Trophoblast cell (in vitro differentiated cells and primary cell): Measurements from ENCODE around the gene GPRC5A.

ENCODE experiments used
- DNase-seq, 2 donors: peaks; one replicate each; pipeline ENCODE4 v3.0.0-alpha.2; 2016
- H2AFZ ChIP-seq: 2 replicates; pipeline ENCODE4 v1.6.1; 2013; ENCODE audit warnings: low read length, moderate library complexity, mild to moderate bottlenecking; ENCODE audit not compliant: insufficient read depth, poor library complexity
- H2AK5ac ChIP-seq: 2 replicates; pipeline ENCODE4 v1.6.1; 2013; ENCODE audit warnings: mild to moderate bottlenecking, low read length
- H2BK120ac ChIP-seq: 2 replicates; pipeline ENCODE4 v1.6.1; 2013; ENCODE audit warnings: low read length, mild to moderate bottlenecking, moderate library complexity; ENCODE audit not compliant: insufficient read depth, poor library complexity
- H2BK12ac ChIP-seq: 2 replicates; pipeline ENCODE4 v1.6.1; 2013; ENCODE audit warnings: mild to moderate bottlenecking, low read length, moderate library complexity
- H2BK5ac ChIP-seq: 2 replicates; pipeline ENCODE4 v1.6.1; 2013; ENCODE audit warnings: low read length, low read depth, moderate library complexity, mild to moderate bottlenecking; ENCODE audit not compliant: poor library complexity
- H3K14ac ChIP-seq: 2 replicates; pipeline ENCODE4 v1.6.1; 2013; ENCODE audit warnings: mild to moderate bottlenecking, low read length
- H3K18ac ChIP-seq: 2 replicates; pipeline ENCODE4 v1.6.1; 2013; ENCODE audit warnings: mild to moderate bottlenecking, low read length
- H3K23ac ChIP-seq: 2 replicates; pipeline ENCODE4 v1.6.1; 2013; ENCODE audit warnings: low read length
- H3K27ac ChIP-seq: 2 replicates; pipeline ENCODE4 v1.5.1; 2013; ENCODE audit warnings: low read depth, mild to moderate bottlenecking, inconsistent platforms, low read length, moderate library complexity
- H3K27me3 ChIP-seq: 2 replicates; pipeline ENCODE4 v1.6.1; 2013; ENCODE audit warnings: inconsistent platforms, mild to moderate bottlenecking, low read length, moderate library complexity; ENCODE audit not compliant: insufficient read depth
- H3K36me3 ChIP-seq, 2 experiments: 1 replicate in 1 of 2; 2 replicates in 1 of 2; pipeline ENCODE4 v1.6.1; 2013; ENCODE audit warnings: low read length in 2 of 2, mild to moderate bottlenecking in 2 of 2, moderate library complexity in 1 of 2; ENCODE audit not compliant: insufficient read depth in 2 of 2, control insufficient read depth in 1 of 2
- H3K4ac ChIP-seq: 2 replicates; pipeline ENCODE4 v1.6.1; 2013; ENCODE audit warnings: low read depth, mild to moderate bottlenecking, low read length, moderate library complexity
- H3K4me1 ChIP-seq, 2 experiments: 1 replicate in 1 of 2; 2 replicates in 1 of 2; pipeline ENCODE4 v1.6.1; 2013; ENCODE audit warnings: low read length in 2 of 2, mild to moderate bottlenecking in 2 of 2, moderate library complexity in 1 of 2; ENCODE audit not compliant: insufficient read depth in 2 of 2, control insufficient read depth in 1 of 2
- H3K4me2 ChIP-seq: 2 replicates; pipeline ENCODE4 v1.6.1; 2013; ENCODE audit warnings: inconsistent platforms, mild to moderate bottlenecking, low read length, moderate library complexity
- H3K4me3 ChIP-seq: 2 replicates; pipeline ENCODE4 v1.5.1; 2013; ENCODE audit warnings: mild to moderate bottlenecking, low read depth, low read length, inconsistent platforms
- H3K79me1 ChIP-seq: one replicate; pipeline ENCODE4 v1.6.1; 2013; ENCODE audit warnings: low read length
- H3K79me2 ChIP-seq: 2 replicates; pipeline ENCODE4 v1.6.1; 2013; ENCODE audit warnings: low read length, mild to moderate bottlenecking; ENCODE audit not compliant: control insufficient read depth, insufficient read depth, poor library complexity
- H3K9ac ChIP-seq: 2 replicates; pipeline ENCODE4 v1.6.1; 2013; ENCODE audit warnings: mild to moderate bottlenecking, low read length
- H3K9me3 ChIP-seq: 2 replicates; pipeline ENCODE4 v1.6.1; 2013; ENCODE audit warnings: low read depth, mild to moderate bottlenecking, control low read depth, inconsistent platforms, low read length; ENCODE audit not compliant: insufficient read depth
- H4K12ac ChIP-seq: 2 replicates; pipeline ENCODE4 v1.6.1; 2013; ENCODE audit warnings: low read depth, mild to moderate bottlenecking, low read length, moderate library complexity
- H4K8ac ChIP-seq: 2 replicates; pipeline ENCODE4 v1.6.1; 2013; ENCODE audit warnings: low read depth, mild to moderate bottlenecking, low read length, moderate library complexity
- H4K91ac ChIP-seq: one replicate; pipeline ENCODE4 v1.6.1; 2013; ENCODE audit warnings: low read depth, mild to moderate bottlenecking, low read length, moderate library complexity
- WGBS: extraction: QIAGEN DNeasy Blood & Tissue Kit; methylation state at CpG from one replicate; pipeline ENCODE4 v1.1.7; 2013; ENCODE audit warnings: missing lambda C conversion rate; ENCODE audit not compliant: insufficient read length, insufficient coverage; ENCODE audit errors: extremely low coverage; 5-methylcytosine and 5-hydroxymethylcytosine counted together

Gene GPRC5A

GRCh38 chr12:12951504-12951903, 60.1 kb downstream of the GPRC5A start:
- peaks cover 0 to 4% of the 10 kb centered on the region in 2 experiments for H3K36me3 ChIP-seq
- no peak overlapping the region for H3K9ac ChIP-seq
- no CpG with 5 or more reads among the region's 1 CpG for WGBS
- H4K8ac ChIP-seq: no peak overlapping the region
- no peaks in the 10 kb centered on the region for H3K4me1 ChIP-seq
- H4K91ac ChIP-seq: no peak overlapping the region
- no peak overlapping the region for H3K18ac ChIP-seq
- DNase-seq: no peak
- H3K23ac ChIP-seq: no peak overlapping the region
- H2AFZ ChIP-seq: no peak overlapping the region
- H2BK120ac ChIP-seq: no peak overlapping the region
- no peaks in the 10 kb centered on the region for H3K27me3 ChIP-seq
- no peak overlapping the region for H2BK12ac ChIP-seq
- H2BK5ac ChIP-seq: no peak overlapping the region
- no peaks in the 10 kb centered on the region for H3K79me2 ChIP-seq
- no peak overlapping the region for H3K4me2 ChIP-seq
- H3K9me3 ChIP-seq: no peaks in the 10 kb centered on the region
- H2AK5ac ChIP-seq: no peak overlapping the region
- no peak overlapping the region for H3K14ac ChIP-seq
- H4K12ac ChIP-seq: no peak overlapping the region
- no peak overlapping the region for H3K27ac ChIP-seq
- H3K79me1 ChIP-seq: no peaks in the 10 kb centered on the region
- no peak overlapping the region for H3K4ac ChIP-seq
- no peak overlapping the region for H3K4me3 ChIP-seq

- no peak within 1 kb of the TSS for H2AK5ac ChIP-seq
- H4K91ac ChIP-seq: no peak within 1 kb of the TSS
- H3K79me1 ChIP-seq: no peaks in the 10 kb centered on the region
- H3K18ac ChIP-seq: no peak within 1 kb of the TSS
- no peaks in the 10 kb centered on the region for H3K79me2 ChIP-seq
- H3K4ac ChIP-seq: no peak within 1 kb of the TSS
- no peak within 1 kb of the TSS for H2AFZ ChIP-seq
- H2BK12ac ChIP-seq: no peak within 1 kb of the TSS
- H3K4me3 ChIP-seq: no peak within 1 kb of the TSS
- H4K12ac ChIP-seq: no peak within 1 kb of the TSS
- H4K8ac ChIP-seq: no peak within 1 kb of the TSS
- H3K9me3 ChIP-seq: no peaks in the 10 kb centered on the region
- H3K23ac ChIP-seq: no peak within 1 kb of the TSS
- no peak within 1 kb of the TSS for H2BK5ac ChIP-seq
- WGBS: no CpG with 5 or more reads among the region's 6 CpGs
- H3K27ac ChIP-seq: no peak within 1 kb of the TSS
- H3K14ac ChIP-seq: no peak within 1 kb of the TSS
- DNase-seq: no peak
- H3K4me2 ChIP-seq: no peak within 1 kb of the TSS
- no peak within 1 kb of the TSS for H3K9ac ChIP-seq
- H2BK120ac ChIP-seq: no peak within 1 kb of the TSS
- peaks cover 0 to 4% of the 10 kb centered on the region in 2 experiments for H3K36me3 ChIP-seq
- no peaks in the 10 kb centered on the region for H3K4me1 ChIP-seq
- no peaks in the 10 kb centered on the region for H3K27me3 ChIP-seq
Observed at GRCh38 chr12:12952036-12952435, 60.7 kb downstream of the GPRC5A start, which contains the start of gene GPRC5D. Gene GPRC5D (minus strand): TSS chr12:12952170. CDS start chr12:12950384, 1,786 bp downstream.

GRCh38 chr12:12954356-12954755, 63.0 kb downstream of the GPRC5A start:
- DNase-seq: no peak
- Histone ChIP-seq H3K4me3 (no peak overlapping the region), H3K4ac (no peak overlapping the region), H4K91ac (no peak overlapping the region), H3K14ac (no peak overlapping the region), H3K27ac (no peak overlapping the region), H3K23ac (no peak overlapping the region), H2BK5ac (no peak overlapping the region), H3K36me3 (peaks cover 0 to 4% of the 10 kb centered on the region in 2 experiments), H3K27me3 (no peaks in the 10 kb centered on the region), H3K79me2 (no peaks in the 10 kb centered on the region), H3K9me3 (no peaks in the 10 kb centered on the region), H3K4me2 (no peak overlapping the region), H2AFZ (no peak overlapping the region), H3K4me1 (no peaks in the 10 kb centered on the region), H4K12ac (no peak overlapping the region), H4K8ac (no peak overlapping the region), H3K9ac (no peak overlapping the region), H2BK120ac (no peak overlapping the region), H2BK12ac (no peak overlapping the region), H2AK5ac (no peak overlapping the region), H3K18ac (no peak overlapping the region), H3K79me1 (no peaks in the 10 kb centered on the region)
- no CpG with 5 or more reads among the region's 4 CpGs for WGBS

- Histone ChIP-seq H3K9me3 (no peaks in the 10 kb centered on the region), H2BK5ac (no peak overlapping the region), H3K79me2 (no peaks in the 10 kb centered on the region), H3K18ac (no peak overlapping the region), H3K4me3 (no peak overlapping the region), H2AK5ac (no peak overlapping the region), H2BK12ac (no peak overlapping the region), H3K14ac (no peak overlapping the region), H2BK120ac (no peak overlapping the region), H4K12ac (no peak overlapping the region), H4K8ac (no peak overlapping the region), H3K27me3 (no peaks in the 10 kb centered on the region), H3K27ac (no peak overlapping the region), H3K23ac (no peak overlapping the region), H3K9ac (no peak overlapping the region), H2AFZ (no peak overlapping the region), H4K91ac (no peak overlapping the region), H3K4me2 (no peak overlapping the region), H3K4ac (no peak overlapping the region), H3K79me1 (no peaks in the 10 kb centered on the region), H3K36me3 (no peaks in the 10 kb centered on the region), H3K4me1 (no peaks in the 10 kb centered on the region)
- WGBS: no CpG with 5 or more reads among the region's 6 CpGs
- DNase-seq: no peak
Observed at GRCh38 chr12:12954878-12955625, 63.7 kb downstream of the GPRC5A start.
